GM19455 (cell line): Measurements from ENCODE around the gene SIM1.
A peak's percentile ranks its signal among the peaks of the same experiment; 100 is the strongest.

Source experiments
- ATAC-seq: cut with Tn5 transposase; IDR thresholded peaks from one replicate; pipeline ENCODE4 v1.9.1; 2021; ENCODE audit not compliant: unreplicated experiment

SIM1 gene, protein sequence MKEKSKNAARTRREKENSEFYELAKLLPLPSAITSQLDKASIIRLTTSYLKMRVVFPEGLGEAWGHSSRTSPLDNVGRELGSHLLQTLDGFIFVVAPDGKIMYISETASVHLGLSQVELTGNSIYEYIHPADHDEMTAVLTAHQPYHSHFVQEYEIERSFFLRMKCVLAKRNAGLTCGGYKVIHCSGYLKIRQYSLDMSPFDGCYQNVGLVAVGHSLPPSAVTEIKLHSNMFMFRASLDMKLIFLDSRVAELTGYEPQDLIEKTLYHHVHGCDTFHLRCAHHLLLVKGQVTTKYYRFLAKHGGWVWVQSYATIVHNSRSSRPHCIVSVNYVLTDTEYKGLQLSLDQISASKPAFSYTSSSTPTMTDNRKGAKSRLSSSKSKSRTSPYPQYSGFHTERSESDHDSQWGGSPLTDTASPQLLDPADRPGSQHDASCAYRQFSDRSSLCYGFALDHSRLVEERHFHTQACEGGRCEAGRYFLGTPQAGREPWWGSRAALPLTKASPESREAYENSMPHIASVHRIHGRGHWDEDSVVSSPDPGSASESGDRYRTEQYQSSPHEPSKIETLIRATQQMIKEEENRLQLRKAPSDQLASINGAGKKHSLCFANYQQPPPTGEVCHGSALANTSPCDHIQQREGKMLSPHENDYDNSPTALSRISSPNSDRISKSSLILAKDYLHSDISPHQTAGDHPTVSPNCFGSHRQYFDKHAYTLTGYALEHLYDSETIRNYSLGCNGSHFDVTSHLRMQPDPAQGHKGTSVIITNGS

DNA sequence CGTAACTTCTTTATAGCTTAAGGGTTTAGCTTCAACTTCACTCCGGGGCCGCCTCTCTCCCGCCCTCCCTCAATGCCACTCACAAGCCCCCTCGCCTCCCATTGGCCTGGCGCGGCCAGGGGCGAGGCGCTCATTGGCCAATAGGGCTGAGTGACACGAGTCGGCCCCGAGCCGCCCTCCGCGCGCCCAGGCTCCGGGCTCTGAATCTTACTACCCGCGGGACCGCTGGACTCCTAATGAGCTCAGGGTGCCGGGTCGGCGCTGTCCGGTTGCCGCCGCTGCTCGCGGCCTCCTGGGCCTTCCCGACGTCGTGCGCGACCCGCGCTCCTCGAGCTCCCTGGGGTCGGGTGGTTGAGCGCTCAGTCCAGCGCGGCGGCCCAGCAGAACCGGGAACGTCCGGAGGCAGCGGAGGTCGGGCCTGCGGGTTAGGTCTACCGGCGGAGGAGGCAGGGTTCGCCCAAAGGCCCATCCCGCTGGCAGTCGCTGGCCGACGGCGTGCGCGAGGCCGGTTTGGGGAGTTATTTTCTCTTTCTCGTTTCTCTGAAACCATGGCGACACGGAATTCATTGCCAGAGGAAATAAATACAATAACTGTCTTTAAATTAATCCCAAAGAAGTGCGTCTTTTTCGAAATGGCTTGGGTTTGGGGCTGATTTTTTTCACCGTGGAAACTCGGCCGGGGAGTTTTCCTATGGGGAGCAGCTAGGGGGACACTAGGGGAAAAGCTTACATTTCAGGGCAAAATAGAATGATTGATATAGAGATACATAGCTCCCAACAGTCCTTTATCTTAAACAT is at the start of gene SIM1:
TSS of gene SIM1 (minus strand) at position 19 of the 798 bp plus-strand sequence. CDS start 1,453 bp downstream, outside the sequence.
- ATAC-seq: no peak

DNA sequence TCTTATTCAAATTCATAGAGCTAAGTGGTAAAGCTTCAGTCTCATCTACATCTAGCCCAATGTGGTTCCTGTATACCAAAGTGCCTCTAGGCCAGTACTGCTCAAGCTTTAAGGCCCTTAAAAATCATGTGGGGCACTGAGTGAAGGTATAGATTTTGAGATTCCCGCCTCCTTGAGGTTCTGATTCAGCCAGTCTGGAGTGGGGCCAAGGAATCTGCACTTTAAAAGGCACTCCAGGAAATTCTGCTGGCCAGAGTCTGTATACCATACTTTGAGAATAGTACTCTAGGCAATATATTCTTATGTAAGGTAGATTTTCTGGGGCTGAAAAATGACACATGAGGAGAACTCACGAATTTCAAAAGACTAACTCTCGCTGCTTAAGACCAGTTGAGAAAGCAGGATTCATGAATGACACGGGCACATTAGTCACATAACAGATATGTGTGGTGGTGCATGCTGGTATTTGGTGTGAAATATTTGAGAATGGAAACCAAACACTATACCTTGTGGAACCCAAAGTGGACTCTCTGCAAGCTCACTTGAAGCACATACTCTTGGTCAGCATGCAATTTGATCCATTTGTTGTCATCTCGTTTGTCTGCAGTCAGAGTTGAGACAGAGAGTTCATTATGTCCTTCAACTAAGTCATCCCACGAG is 47.6 kb upstream of the SIM1 start:
- no peak for ATAC-seq

DNA sequence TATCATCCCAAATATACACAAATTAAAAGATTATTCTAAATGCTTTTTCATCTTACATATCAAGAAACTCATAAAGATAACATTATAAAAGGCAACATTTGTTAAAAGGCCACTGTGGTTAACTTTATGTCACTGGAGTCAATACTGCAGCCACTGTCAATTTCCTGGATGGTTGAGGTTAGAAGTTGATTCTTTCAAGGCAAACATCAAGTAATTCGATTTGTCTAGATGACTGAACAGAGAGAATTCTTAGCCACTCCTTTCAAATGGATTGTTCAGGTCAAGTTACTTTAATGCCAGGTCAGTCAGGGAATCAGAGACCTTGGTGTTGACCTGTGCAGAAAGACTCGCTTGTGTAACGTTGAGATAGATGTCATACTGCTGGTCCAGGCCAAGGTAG is 44.4 kb upstream of the SIM1 start:
- no peak for ATAC-seq

DNA sequence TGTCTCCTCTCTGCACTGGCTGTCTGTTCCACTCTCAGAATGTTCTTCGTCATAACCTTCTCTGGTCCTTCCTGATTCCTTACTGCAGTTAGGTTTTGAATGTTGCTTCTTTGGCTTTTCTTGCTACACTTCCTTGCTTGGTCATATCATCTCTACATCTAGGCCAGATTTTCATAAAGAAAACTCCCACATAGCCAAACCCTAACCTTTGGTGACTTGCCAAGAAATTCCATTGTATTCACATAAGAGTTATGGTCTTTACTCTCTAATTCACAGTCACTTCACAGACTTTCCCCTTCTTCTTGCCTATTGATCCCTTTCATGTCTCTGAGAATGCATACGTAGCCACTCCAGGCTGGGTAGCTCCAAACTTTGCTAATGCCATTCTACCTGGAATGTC is 41.9 kb upstream of the SIM1 start:
- no peak for ATAC-seq

DNA sequence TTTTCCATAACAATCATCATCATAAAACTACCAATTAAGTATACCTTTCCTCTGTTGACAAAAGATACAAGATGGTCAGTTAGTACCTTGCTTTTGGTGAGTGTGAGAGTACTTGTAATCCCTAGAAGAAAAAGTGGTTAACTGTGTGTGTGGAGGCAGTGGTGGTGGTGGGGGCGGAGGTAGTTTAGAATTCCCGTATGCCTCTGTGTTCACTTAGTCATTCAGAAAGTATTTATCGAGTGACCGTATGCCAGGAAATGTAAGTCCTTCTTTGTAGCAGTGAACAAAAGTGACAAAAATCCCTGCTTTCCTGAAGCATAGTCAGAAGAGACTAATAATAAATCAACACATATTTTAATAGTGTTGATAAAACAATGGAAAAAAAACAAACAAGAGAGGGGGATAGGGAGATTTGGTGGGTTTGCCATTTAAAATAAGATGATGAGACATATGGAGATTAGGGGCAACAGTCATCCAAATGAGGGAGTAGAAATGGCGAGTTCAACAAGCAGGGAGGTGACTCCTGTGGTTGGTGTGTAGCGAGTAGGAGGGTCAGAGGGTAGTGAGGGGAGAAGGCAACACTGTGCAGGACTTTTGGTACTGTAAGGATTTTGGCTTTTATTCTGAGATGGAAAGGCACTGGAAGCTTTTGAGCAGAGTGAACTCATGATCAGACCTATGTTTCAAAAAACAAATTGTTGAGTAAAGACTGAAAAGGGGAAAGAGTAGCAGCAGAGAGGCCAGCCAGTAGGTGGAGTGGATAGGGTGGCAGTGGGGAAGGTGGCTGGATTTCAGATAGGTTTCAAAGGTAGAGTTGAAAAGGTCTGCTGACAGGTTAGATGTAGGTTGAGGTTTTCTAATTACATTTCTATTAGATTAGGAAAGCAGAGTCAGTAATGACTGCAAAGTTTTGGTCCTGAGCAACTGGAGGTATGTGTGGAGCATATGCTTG is 40.3 kb upstream of the SIM1 start:
- no peak for ATAC-seq

DNA sequence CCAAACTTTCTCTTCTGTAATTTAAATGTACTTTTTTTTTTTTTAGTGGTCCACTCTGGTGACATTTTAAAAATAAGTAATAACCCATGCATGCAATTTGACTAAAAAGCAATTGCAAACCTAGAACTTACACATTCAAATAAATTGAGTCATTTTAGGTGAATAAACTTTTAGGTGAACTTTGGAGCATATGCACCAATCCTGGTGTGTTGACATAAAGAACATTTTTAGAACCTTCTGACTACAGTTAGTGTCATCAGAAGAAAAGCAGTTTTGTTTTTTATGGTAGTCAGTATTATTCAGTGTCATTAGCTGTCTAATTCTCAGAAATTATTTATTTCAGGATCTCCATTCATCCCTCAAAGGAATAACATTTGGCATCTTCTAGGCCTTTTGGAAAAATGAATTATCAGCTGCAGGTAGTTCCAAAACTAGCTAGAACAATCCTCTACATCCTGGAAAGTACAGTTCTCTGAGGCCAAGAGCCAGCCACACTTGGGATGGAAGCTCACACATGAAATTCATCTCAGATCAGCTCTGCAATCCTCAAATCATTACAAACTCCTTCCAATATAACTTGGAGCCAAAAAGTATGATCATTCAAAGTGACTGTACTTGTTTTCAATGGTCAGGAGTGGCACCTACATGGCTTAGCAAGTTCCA is 38.5 kb upstream of the SIM1 start:
- no peak for ATAC-seq

DNA sequence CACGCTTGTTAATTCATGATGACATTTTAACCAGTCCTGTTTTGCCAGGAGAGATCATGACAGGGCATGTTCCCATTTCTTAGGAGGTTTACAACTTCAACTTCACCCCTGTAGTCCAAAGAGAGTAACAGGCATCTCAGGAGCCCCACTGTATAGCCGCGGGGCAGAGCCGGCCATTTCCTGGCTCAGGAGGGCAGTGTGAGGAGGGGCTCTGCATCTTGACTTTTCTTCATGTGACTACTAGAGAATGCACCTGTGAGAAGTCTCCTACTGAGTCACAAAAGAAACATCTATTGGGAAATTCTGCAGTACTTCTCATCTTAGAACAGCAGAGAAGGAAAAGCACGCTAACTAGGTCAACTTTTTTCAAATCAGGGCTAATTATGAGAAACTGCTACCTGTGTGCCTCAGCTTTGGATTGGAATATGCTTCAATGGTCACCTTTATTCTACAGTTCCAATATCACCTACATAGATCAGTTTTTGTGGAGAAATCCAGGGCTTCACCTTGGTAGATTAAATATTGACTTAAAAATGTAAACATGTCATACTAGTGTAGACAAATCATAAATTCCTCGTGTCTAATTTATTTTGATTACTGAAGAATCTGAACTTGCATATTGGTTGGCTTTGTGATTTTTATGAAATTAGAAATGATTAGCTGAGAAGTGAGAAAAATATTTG is 28.6 kb upstream of the SIM1 start:
- no peak for ATAC-seq

DNA sequence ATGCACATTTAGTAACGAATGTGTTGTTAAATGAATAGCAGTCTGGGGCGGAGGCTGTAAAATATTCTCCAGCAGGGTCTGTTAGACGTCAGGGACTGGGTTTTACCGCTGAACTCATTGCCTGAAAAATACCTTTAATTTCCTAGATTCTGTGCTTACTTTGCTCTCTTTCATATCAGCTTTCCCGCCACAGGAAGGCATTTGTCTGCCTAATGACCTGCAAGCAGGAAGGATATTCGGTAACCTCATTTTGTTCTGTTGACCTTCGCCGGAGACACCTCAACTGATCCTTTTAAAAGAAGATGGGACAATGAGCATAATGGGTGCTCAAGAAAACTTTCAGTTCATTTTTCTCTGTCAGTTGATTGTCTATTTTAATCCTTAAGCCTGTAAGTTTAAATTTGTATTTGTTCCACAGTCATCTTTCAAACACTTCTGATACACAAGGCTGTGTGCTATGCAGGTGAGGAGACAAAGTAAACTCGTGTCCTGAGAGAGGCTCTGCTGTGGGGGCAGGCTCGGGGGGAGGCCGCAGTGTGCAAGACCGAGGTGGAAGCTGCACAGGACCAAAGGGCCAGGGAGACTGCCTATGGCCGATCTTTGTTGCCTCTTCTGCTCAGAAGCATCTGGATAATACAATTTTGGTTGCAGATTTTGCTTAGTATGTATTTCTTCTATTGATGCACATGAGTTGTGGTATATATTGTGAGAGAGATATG is 27.4 kb upstream of the SIM1 start:
- ATAC-seq: no peak

DNA sequence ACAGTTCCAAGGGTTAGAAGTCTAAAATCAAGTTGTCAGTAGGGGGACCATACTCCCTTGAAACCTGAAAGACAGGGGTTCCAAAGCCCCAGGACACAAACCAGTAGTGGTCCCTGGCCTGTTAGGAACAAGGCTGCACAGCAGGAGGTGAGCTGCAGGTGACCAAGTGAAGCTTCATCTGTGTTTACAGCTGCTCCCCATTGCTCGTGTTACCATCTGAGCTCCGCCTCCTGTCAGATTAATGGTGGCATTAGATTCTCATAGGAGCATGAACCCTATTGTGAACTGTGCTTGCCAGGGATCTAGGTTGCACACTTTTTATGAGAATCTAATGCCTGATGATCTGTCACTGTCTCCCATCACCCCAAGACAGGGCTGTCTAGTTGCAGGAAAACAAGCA is 25.3 kb upstream of the SIM1 start:
- ATAC-seq: no peak

DNA sequence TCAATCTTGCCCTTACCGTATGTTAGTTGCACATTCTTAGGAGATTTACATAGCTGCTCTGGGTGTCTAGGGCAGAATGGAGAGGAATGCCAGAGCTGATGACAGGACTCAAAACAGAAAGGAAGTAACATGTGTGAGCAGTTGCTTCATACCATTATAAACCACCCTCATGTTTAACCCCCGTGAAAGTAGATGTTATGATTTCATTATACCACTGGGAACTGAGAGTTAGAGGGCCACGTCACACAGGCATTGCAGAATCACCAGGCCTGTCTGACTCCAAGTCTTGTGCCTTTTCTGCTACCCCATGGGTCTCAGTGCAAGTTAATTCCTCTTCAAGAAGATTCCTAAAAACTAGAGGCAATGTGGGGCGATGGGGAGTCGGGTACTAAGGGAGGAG is 23.5 kb upstream of the SIM1 start:
- no peak for ATAC-seq

DNA sequence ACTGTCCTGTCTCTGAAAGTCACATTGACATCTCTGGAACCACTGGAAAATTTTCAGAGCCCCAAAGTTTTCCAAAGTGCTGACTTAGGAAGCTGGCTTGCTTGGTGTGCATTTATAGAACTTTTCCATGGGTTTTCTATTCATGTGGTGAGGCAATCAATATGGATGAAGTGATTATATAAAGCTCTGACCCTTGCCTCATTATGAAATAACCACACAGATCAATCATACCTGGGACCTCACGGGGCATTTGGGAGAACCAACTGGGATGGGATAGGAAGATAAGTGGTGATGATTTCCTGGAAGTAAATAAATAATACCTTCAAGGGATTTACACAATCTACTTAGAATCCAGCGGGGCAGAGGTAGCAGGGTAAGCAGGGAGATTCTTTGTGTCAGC is 22.9 kb upstream of the SIM1 start:
- no peak for ATAC-seq

DNA sequence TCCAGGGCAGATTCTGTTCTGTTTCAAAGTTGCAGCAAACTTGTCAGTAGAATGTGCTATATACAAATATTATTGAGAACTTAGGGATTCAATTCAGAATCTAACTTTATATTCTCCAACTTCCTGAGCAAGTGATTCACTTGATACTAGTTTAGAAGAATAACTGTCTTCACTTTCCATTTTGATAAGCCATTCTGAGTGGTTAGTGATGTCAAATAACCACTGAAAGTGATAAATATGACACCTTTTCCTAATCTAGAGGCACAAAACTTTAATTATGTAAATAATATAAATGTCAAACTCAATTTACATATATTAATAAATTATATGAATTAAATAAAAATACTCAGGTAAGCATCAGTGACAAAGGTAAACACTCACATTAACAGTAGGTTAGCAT is 20.5 kb upstream of the SIM1 start:
- ATAC-seq: no peak

DNA sequence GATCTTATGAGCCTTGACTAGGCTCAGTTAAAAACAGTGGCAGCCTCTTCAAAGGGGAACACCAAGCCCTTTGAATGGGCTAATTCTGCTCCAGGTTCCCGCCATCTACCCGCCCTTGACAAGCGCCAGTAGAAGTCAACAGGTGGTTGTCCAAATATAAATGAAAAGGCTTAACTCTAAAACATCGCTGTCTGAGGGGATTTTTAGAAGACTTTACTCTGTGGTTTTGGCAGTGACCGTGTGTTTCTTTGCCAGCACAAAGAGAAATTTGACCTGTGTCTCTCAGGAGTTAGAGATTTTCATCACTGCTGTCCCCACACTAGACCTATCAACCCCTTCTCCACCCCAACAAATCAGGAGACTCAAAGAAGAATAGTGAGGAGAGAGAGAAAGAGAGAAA is 19.8 kb upstream of the SIM1 start:
- ATAC-seq: no peak

DNA sequence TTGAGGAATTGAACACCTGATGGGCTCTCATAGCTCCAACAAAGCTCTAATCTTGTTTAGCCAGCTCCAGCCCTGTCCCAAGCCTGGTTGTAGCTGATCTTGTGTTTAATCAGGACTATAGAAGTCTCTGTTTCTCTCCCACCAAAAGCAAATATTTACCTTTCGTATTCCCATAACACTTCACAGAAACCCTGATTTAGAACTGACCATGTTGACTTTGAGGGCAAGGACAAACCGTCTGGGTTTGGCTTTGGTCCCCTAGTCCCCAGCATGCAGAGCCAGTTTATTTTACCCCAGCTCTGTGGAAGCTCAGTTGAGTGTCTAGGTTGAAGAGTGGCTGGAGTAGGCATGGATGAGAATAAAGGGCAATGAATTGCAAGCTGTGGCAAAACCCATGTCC is 18.0 kb upstream of the SIM1 start:
- ATAC-seq: no peak

DNA sequence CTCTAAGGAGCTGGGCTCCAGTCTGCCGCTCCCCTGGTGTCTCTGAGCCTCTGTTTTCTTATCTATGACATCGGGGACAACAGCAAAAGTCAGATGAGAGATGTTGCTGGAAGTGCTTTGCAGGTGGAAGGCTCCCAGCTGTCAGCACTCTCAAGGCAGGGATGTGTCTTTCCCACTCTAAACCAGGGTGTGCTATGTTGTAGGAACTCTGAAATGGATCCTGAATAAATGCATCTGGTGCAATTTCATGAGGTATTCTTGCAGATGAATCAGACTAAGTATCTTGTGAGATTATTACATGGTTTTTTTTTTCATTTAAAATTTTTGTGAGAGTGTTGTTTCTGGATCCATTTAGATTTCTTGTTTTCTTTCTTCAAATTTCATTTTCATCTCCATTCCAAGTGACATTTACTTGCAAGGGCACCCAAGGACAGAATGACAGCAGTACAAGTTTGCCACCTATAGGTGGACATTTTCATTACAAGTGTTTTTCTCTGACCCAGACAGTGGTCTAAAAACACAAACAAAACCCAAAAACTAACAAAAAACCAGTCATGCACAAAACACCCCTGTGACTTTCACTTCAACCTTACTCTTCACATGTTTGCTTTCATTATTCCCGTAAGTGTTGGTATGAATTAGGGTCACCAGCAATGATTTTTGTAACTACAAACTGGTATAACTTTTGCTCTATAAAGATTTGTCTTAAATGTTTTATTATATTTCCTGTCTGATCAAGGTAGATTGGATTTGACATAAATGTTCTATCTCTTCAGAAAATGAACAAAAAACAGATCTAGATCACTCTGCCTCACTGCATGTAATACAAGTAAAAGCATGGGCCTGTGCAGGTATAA is 14.7 kb upstream of the SIM1 start:
- ATAC-seq: peak; percentile 43

DNA sequence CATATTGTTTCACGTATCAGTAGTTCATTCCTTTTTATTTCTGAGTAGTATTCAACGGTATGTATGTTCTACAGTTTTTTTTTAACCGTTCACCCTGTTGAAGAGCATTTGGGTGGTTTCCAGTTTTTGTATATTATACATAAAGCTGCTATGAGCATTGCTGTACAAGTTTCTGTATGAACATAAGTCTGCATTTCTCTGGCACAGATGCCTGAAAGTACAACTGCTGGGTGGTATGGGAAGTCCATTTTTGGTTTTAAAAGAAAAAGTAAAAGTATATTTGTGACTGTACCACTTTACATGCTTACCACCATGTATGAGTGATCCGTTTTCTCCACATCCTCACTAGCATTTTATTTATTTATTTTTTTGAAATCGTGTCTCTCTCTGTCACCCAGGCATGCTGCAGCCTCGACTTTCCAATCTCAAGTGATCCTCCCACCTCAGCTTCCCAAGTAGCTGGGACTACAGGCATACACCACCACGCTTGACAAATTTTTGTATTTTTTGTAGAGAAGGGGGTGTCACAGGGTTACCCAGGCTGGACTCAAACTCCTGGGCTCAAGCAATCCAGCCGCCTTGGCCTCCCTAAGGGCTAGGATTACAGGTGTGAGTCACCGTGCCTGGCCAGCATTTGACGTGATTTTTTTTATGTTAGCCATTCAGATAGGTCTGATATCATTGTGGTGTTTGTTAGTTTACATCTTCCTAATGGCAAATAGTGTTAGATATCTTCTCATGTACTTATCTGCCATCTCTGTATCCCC is 11.0 kb upstream of the SIM1 start:
- ATAC-seq: peak; percentile 70

DNA sequence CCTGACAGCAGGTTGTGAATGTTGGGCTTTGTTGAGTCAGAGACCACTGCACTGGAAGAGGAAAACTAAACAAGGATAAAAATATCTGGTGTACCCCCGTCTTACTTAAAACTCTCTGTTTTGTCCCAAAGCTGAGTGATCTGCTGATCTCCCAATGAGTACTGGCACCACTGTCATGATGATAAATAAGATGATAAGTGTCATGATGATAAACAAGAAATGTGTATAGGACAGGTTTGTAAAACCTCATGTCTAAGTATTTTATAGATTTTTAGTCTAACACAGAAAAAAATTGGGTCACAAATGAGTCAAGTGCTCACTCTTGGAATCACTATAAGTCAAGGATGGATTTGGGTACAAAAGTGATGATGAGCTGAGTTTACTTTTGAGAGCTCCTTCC is 8.5 kb upstream of the SIM1 start:
- no peak for ATAC-seq
